GM18517 (cell line): ENCODE measurements around the gene CFDP1.
"Not testable (repeated sequence)": the region's sequence is repeated elsewhere in the genome, so short reads cannot be mapped to it uniquely, and the experiment has no call there.

Source experiments
- ATAC-seq: cut with Tn5 transposase; IDR thresholded peaks from one replicate; pipeline ENCODE4 v1.9.1; 2021; ENCODE audit warnings: mild to moderate bottlenecking, moderate library complexity; ENCODE audit not compliant: unreplicated experiment

The CFDP1 gene

DNA sequence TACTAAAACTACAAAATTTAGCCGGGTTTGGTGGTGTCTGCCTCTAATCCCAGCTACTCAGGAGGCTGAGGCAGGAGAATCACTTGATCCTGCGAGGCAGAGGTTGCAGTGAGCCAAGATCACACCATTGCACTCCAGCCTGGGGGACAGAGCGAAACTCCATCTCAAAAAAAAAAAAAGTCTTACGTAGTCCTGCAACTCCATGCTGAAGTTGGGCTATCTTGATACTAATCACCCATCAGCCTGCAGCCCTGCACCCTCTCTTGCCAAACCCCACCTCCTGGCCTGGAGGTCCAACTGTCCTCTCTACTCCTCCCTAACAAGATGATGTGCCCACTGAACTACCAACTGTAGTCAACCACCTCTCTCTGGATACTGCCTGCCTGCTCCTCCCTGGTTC, 26.4 kb upstream of the CFDP1 start:
- ATAC-seq: no peak

DNA sequence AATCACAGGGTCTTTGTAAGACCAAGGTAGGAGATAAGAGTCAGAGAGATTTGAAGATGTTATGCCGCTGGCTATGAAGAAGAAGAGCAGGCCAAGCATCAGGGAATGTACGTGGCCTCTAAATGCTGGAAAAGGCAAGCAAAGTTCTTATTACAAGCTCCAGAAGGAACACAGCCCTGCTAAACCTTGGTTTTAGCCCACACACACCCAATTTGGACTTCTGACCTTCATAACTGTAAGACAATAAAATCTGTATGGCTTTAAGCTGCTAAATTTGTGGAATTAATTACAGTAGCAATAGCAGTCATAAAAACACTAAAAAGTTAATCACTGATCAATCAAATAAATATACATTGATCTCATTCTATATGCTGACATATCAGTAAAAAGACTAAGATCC, 25.1 kb upstream of the CFDP1 start:
- ATAC-seq: no peak

DNA sequence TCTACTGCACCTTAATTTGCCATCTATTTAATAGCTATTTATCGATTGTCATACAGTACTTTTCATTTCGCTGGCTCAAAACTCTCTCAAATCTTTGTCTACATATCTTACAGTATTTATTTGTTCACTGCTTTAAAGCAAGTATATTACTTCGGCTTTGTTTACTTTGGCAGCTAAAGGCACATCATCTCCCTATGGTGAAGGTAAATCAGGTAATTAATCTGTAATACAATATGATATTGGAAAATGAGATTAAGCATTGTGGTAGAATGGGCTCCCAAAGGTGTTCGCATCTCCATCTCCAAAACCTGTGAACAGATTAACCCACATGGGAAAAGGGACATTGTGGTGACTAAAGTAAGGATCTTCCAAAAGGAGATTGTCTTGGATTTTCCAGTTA, 24.7 kb upstream of the CFDP1 start:
- no peak for ATAC-seq

DNA sequence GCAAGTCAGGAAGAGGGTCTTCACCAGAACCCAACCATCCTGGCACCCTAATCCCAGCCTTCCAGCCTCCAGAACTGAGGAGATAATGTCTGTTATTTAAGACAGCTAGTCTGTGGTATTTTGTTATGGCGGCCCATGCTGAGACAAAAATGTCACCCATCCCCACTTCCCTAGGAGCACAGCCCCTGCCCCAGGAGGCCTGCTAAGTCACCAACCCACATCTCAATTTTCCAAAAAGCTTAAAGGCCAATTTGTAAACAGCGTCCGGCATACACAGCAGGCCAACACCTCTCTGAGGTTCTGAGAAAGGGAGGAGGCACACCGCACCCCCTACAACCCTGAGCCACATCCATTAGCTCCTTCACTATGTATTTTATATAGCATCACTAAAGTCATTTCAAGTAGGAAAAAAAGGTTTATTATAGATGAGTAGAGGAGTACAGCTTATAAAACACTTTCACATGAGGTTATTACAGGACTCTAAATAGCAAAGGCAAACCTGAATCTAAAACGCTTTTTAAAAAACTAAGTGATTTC, 24.2 kb upstream of the CFDP1 start:
- ATAC-seq: no peak

DNA sequence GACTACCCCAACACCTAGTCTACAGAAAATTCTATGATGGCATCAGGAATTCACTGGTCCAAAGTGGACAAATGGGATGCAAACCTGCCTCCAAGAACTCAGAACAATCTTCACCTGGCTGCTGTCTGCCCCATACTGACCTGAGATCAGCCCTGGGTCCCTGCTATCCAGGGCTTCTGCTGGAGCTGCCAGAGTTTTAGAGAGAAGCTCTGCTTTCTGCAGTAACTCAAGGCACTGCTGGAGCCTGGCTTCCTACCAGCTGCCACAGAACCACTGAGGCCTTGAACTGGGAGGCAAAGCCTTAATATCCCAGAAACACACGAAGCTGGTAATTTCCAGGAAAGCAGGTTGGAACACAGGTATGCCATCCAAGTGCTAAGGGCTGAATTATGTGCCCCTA, 23.7 kb upstream of the CFDP1 start:
- no peak for ATAC-seq

DNA sequence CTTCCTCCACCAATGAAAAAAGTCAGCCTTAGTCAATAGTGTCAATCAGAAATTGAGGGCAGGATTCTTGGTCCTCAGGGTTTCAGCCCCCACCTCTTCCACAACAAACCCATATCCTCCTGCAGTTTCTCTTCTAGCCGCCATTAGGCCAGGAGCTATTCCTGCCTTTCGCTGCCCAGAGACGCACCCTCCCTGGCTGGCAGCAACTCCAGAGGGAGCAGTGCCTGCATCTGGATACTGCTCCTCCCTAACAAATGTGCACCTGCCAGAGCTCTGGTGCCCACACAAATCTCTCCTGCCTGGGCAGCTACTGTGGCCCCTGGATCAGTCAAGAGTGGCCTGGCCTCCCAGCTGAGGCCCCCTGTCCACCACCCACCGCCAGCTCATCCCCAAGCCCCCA, 23.2 kb upstream of the CFDP1 start:
- not testable (repeated sequence) for ATAC-seq

DNA sequence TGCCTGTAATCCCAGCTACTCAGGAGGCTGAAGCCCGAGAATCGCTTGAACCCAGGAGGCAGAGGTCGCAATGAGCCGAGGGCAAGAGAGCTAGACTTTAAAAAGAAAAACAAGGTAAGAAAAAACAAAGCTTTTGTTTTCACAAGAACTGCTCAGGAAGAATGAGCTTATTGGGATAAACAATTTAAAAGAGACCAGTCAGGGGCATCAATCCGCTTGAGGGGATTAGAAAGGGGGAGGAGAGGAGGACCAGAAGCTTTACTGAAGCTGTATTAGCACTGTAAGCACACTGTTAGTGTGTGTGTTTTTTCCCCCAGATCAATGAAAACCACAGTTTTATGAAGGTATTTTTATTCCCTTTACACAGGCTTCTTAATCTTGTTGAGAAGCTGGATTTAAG, 22.4 kb upstream of the CFDP1 start:
- ATAC-seq: no peak

DNA sequence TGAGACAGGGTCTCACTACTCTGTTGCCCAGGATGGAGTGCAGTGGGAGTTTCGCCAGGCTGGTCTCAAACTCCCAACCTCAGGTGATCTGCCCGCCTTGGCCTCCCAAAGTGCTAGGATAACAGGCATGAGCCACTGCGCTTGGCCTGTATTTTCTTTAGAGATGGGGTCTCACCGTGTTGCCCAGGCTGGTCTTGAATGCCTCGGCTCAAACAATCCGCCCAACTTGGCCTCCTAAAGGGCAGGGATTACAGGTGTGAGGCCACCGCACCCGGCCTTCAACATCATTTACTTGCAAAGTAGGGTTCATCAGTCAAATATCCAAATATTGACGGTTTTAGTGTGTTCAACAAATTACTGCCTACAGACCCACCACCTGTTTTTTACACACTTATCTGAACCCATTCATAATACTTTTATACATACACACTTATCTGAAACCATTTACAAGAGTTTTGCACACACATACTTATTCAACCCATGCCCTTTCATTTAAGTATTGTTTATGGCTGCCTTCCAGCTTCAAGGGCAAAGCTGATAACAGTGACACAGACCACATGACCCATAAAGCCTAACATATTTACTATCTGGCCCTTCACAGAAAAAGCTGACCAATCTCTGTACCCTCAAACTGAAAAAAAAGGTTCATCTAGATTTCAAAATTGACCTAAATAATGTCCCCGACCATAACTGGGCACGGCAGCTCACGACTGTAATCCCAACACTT, 19.3 kb upstream of the CFDP1 start:
- no peak for ATAC-seq

DNA sequence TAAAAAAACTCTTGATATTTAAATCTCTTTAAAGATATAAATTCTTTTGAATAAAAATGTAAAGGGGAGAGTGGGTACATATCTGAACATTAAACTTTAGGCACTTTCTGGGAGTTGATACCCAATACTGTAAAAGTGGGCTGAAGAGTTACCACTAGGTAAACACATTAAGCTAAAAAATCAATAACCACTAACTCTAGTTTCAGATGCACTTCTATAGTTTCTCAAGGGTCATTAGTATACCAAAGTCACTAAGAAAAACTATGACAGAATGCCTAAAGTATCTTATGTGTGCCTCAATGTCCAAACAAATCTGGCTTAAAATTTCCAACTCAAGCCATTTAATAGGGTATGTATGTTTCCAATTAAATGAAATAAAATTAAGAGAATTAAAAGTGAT, 13.1 kb upstream of the CFDP1 start:
- no peak for ATAC-seq

DNA sequence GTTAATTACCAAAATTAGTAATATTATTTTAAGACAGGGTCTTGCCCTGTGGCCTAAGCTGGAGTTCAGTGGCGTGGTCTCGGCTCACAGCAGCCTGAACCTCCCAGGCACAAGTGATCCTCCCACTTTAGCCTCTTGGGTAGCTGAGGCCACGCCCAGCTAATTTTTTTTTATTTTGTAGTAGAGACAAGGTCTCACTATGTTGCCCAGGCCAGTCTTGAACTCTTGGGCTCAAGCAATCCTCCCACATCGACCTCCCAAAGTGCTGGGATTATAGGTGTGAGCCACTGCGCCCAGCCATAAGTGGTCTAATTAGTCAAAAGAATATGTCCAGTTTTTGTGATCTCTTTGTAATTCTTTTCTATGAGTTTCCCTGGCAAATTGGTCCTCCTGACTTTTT, 12.0 kb upstream of the CFDP1 start:
- ATAC-seq: no peak

DNA sequence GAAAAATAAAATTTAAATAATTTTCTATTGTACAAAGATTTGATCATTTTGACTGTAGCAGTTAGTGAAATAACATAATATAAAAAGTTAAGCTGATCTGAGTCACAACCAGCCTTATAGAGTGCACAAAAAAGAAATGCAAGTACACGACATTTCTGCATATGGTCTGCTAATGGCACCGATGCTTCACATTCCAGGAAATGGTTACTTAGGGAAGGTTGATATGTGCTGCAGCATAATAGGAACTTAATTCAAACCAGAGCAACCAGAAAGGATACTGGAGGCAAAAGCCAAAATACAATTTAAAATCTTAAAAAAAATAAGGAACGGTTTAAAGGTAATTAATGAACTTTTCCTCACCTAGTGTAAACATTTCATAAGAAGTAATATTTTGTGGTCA, 10.0 kb upstream of the CFDP1 start:
- ATAC-seq: no peak

DNA sequence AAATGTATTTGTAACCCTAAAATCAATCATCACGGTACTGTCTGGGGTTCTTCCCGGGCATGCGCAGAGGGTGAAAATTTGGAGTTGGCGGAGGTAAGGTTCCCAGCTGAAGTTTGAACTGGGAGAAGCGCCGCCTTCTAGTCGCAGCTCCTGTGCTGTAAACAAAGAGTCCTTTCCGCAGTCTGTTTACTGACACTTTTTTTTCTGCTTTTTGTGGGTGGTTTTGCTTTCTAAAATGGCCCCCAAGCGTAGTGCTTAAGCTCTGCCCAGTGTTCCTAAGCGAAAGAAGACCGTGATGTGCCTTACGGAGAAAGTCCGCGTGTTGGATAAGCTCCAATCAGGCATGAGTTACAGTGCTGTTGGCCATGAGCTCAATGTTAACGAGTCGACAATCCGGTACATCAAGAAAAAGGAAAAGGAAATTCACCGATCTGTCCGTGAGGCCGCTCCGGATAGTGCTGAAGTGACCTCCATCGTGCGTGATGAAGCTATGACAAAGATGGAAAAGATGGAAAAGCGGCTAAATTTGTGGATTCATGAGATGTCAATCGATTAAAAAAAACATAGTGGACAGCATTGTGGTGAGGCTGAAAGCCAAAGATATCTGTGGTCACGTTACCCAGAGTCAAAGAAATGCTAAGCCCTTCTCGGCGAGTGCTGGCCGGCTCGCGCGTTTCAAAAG, 570 bp upstream of the CFDP1 start:
- peak; percentile 75 for ATAC-seq

DNA sequence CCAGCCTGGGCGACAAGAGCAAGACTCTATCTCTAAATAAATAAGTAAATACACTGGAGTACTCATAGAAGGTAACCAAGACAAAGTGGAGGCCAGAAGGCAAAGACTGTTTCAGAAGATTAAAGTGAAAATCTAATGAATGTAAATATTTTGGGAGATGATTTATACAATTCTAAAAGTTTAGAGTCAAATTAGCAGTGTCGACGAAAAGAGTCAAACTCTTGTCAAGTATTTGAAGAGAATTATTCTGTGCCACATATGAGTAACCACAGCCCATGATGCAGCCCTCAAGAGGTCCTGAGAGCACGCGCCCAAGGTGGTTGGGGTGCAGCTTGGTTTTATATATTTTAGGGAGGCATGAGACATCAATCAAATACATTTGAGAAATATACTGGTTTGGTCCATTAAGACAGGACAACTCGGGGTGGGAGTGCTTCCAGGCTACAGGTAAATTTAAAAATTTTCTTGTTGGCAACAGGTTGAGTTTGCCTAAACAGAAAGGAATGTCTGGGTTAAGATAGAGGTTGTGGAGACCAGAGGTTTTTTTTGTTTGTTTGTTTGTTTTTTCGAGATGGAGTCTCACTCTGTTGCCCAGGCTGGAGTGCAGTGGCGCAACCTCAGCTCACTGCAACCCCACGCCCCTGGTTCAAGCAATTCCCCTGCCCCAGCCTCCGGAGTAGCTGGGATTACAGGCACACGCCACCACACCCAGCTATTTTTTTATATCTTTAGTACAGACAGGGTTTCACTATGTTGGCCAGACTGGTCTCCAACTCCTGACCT, 3.5 kb downstream of the CFDP1 start:
- no peak for ATAC-seq

DNA sequence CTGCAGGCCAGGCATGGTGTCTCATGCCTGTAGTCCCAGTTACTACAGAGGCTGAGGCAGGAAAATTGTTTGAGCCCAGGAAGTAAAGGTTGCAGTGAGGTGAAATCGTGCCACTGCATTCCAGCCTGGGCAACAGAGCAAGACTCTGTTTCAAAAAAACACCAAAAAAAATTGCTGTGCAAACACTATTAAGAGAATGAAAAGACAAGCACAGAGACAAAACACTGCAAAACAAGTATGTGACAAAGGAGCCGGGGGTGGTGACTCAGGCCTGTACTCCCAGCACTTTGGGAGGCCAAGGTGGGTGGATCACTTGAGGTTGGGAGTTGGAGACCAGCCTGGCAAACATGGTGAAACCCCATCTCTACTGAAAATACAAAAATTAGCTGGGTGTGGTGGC, 6.8 kb downstream of the CFDP1 start:
- ATAC-seq: not testable (repeated sequence)

DNA sequence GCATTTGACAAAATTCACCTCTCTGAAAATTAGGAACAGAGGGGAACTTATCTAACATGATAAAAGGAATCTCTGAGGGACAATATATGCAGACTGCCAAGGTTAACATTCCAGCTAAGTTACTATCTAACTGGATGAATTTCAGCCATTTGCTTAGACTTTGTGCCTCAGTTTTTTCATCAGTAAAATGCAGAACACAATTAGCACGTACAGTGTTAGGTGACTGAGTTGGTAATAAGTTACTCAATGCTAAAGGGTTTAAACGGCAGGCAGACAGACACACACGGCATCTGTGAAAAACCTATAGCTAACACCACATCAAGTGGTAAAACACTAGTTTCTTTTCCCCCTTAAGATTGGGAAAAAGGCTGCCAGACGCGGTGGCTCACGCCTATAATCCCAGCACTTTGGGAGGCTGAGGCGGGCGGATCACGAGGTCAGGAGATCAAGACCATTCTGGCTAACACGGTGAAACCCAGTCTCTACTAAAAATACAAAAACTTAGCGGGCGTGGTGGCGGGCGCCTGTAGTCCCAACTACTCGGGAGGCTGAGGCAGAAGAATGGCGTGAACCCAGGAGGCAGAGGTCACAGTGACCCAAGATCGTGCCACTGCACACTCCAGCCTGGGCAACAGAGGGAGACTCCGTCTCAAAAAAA, 9.1 kb downstream of the CFDP1 start:
- ATAC-seq: not testable (repeated sequence)

DNA sequence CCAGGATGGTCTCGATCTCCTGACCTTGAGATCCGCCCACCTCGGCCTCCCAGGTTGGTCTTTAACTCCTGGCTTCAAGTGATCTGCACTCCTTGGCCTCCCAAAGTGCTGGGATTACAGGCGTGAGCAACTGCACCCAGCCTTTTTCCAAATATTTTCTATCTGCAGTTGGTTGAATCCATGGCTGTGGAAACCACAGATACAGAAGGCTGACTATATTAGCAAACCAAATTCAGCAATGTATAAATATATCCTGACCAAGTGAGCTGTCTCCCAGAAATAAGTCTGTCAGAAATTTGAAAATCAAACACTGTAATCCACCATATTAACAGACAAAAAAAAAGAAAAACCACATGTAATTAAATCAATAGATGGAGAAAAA, 9.6 kb downstream of the CFDP1 start:
- ATAC-seq: no peak

DNA sequence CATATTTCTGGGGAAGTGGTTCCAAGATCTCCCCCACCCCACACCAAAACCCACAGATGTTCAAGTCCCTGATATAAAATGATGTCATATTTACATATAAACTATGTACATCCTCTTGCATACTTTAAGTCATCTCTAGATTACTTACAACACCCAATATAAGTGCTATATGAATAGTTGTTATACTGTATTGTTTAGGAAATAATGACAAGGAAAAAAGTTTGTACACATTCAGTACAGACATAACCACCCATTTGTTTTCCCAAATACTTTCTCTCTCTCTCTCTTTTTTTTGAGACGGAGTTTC, 11.5 kb downstream of the CFDP1 start:
- no peak for ATAC-seq

DNA sequence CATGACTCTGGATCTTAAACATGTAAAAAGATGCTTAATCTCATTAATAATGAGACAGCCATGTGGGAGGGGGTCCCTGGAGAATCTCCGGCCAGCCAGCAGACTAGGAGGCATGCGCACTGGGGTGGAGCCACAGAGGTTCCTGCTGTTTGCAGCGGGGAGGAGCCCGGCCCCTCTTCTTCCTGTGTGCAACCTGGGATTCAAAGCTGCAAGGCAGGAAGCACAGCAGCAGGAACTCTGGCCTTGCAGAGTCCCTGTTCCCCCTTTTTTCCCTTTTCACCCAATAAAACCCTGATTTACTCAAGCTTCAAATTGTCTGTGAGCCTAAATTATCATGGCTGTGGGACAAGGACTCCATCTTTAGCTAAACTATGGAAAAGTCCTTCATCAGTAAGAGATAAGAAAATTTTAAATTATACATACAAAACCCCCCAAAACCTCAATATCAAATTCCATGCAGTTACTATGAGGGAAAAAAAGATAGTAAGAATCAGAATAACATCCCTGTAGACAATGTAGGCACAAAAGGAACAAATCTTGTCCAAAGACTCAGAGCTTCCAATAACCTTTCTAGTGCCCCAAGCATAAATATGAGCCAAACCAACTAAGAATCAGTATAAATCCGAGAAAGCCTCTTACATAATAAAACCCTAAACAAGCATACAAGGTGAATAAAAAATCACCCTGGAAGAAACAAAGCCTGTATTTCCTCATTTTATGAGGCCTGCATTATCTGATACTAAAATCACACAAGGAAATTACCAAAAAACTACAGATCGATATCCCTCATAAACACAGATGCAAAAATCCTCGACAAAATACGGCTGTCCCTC, 12.1 kb downstream of the CFDP1 start:
- peak; percentile 69 for ATAC-seq

DNA sequence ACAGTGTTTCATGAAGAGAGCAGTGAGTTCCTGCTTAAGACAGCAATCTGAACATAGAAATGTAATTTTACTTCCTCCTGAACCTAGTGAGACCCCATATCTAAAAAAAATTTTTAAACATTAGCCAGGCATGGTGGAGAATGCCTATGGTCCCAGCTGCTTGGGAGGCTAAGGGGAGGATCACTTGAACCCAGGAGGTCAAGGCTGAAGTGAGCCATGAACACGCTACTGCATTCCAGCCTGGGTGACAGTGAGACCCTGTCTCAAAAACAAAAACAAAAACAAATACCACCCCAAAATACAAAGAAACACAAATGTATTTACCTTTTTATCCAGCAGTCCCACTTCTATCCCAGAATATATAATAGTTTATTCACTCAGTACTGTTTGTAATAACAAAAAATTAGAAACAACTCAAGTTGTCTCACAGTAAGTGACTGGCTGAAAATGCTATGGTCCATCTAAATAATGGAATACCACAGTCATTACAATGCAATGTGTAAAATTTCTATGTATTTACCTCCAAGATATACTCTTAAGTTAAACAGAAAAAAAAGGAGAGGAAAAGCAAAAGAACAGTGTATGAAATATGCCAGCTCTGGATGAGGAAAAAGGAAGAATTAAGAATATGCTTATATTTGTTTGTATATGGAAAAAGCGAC, 16.3 kb downstream of the CFDP1 start:
- ATAC-seq: no peak
